ENCODE measurements around the gene METTL25. TPM values are rescaled to one million over a fixed set of nuclear protein-coding genes. Genes with fewer than 3 reads are reported as not detected.
A peak's percentile ranks its signal among the peaks of the same experiment; 100 is the strongest.

Gene METTL25
- total RNA-seq = 10 to 100 TPM; 16.0 to 20.8 TPM

- Histone ChIP-seq H3K27ac (peak within 1 kb of the TSS; percentile 92 to 96), H3K27me3 (replicated peaks; ENCODE audit: insufficient read depth) (no peaks in the 10 kb centered on the region), H3K9me3 (no peaks in the 10 kb centered on the region), H3K4me1 (replicated peaks) (no peaks in the 10 kb centered on the region), H3K4me3 (peak within 1 kb of the TSS; percentile 70 to 74), H3K36me3 (no peaks in the 10 kb centered on the region)
- under 1% methylated on average over 61 of the region's 61 CpGs for WGBS
- TF ChIP-seq POLR2AphosphoS5 (IDR thresholded peaks at IDR 0.05) = peak; percentile 99
- TF ChIP-seq CTCF (IDR thresholded peaks at IDR 0.05) = peak; percentile 93 to 100 (median 98)
- TF ChIP-seq POLR2A (IDR thresholded peaks at IDR 0.05) = peak; percentile 24
- DNase-seq (ENCODE audit: low spot score) = peak; percentile 97
- intact Hi-C loops (cut with DNase I) = no loop called here
Observed at GRCh38 chr12:82358200-82359114, at the start of gene METTL25, which contains the start of gene CCDC59. Gene METTL25 (plus strand): TSS chr12:82358529. CDS start chr12:82358566, 37 bp downstream. Gene CCDC59 (minus strand): TSS chr12:82358387. CDS start chr12:82358376, 11 bp downstream.

- intact Hi-C loops (cut with DNase I) = no loop called here
- no peak overlapping the region for H3K4me3 ChIP-seq
- WGBS = 31% methylated on average over 8 of the region's 8 CpGs
- no peaks in the 10 kb centered on the region for H3K4me1 ChIP-seq (replicated peaks)
- no peak for DNase-seq (ENCODE audit: low spot score)
- TF ChIP-seq POLR2AphosphoS5 (IDR thresholded peaks at IDR 0.05) (no peak), POLR2A (IDR thresholded peaks at IDR 0.05) (no peak)
- no peaks in the 10 kb centered on the region for H3K27me3 ChIP-seq (replicated peaks; ENCODE audit: insufficient read depth)
- H3K27ac ChIP-seq = no peak overlapping the region
- H3K9me3 ChIP-seq = no peaks in the 10 kb centered on the region
- no peaks in the 10 kb centered on the region for H3K36me3 ChIP-seq
Observed at GRCh38 chr12:82314406-82314892, 43.9 kb upstream of the METTL25 start.

GRCh38 chr12:82319276-82319675 is 39.1 kb upstream of the METTL25 start:
- H3K4me3 ChIP-seq = no peak overlapping the region
- H3K27ac ChIP-seq = no peak overlapping the region
- no peaks in the 10 kb centered on the region for H3K27me3 ChIP-seq (replicated peaks; ENCODE audit: insufficient read depth)
- H3K4me1 ChIP-seq (replicated peaks) = no peaks in the 10 kb centered on the region
- no peak for DNase-seq (ENCODE audit: low spot score)
- intact Hi-C loops (cut with DNase I) = no loop called here
- no peaks in the 10 kb centered on the region for H3K9me3 ChIP-seq
- 75% methylated on average over 1 of the region's 1 CpG for whole genome bisulfite sequencing
- no peak for TF ChIP-seq POLR2A (IDR thresholded peaks at IDR 0.05)
- no peak for TF ChIP-seq CTCF (IDR thresholded peaks at IDR 0.05)
- TF ChIP-seq POLR2AphosphoS5 (IDR thresholded peaks at IDR 0.05) = no peak
- no peaks in the 10 kb centered on the region for H3K36me3 ChIP-seq

DNA sequence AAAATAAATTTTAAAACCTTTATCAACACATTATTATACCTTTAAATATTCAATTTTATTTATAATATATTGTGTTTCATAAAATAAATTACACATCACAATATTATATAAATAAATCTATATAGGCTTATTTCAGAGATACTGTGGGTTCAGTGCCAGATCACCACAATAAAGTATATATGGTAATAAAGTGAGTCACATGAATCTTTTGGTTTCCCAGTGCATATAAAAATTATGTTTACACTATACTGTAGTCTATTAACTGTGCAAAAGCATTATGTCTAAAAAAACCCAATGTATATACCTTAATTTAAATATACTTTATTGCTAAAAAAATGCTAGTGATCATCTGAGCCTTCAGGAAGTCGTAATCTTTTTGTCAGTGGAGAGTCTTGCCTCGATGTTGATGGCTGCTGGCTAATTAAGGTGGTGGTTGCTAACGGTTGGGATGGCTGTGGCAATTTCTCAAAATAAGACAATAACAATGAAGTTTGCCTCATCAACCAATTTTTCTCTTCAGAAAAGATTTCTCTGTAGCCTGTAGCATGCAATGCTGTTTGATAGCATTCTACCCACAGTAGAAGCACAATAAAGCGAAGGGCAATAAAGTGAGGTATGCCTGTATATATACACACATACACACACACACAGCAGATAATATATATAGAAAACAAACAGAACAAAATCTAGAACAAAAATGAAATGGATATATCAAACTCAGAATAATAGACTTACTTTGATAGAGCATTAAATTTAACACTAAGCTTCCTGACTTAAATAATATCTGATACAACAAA is 32.6 kb upstream of the METTL25 start:
- WGBS = 50% methylated on average over 4 of the region's 4 CpGs
- Histone ChIP-seq H3K27me3 (replicated peaks; ENCODE audit: insufficient read depth) (no peaks in the 10 kb centered on the region), H3K27ac (no peak overlapping the region), H3K36me3 (no peaks in the 10 kb centered on the region), H3K4me3 (no peak overlapping the region), H3K9me3 (no peaks in the 10 kb centered on the region), H3K4me1 (replicated peaks) (no peaks in the 10 kb centered on the region)
- TF ChIP-seq POLR2AphosphoS5 (IDR thresholded peaks at IDR 0.05) (no peak), CTCF (IDR thresholded peaks at IDR 0.05) (no peak), POLR2A (IDR thresholded peaks at IDR 0.05) (no peak)
- DNase-seq (ENCODE audit: low spot score) = no peak
- intact Hi-C loops (cut with DNase I) = loop anchor here (5.0 kb wide), 1 partner anchor 678 kb away; no protein-coding TSS in a partner anchor
